ENCODE measurements around the gene DNM1. TPM values are rescaled to one million over a fixed set of nuclear protein-coding genes. Genes with fewer than 3 reads are reported as not detected.

The DNM1 gene
- total RNA-seq, 1 donor from 2014 or later = 34.1 TPM

DNA sequence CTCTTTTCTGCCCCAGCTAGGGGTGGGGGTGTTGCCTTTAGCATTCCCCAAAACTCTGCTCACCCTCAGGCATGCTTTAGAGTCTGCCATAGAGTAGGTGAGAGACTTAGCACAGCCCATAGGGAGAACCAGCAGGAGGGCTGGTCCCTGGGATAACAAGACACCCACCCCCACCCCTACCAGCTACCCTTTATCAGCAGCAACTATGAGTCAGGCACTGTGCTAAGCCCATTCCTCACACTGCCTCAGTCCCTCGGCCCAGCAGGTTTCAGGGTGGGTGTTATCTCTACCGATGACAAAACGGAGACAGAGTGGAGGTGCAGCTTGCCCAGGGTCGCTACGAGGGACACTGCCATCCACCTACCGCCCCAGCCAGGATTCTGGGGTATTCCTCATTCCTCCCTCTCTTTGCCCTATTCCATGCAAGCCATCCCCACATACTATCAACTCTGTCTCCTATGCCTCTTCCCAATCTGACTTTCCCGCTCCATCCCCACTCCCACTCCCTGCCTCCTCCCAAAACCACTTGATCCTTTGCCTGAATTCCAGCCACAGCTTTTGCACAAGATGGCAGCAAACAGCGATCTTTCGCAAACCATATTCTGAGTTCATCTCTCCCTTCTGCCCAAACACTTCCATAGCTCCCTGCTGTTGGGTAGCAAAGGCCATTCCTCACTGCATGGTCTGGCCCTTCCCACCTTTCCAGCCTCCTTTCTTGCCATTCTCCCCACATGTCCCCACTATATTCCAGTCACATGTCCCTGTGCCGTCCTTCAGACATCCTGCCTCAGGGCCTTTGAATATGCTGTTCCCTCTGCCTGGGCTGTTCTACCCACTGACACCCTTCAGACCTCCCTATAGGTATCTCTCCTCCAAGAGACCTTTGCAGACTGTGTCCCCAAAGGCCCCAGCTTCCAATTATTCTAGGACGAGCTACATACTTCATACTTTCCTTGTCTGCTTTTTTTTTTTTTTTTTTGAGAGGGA is 16.9 kb upstream of the DNM1 start:
- H3K4me1 Mint-ChIP-seq (ENCODE audit: low read depth) = peaks cover 5% of the 10 kb centered on the region
- H3K27ac Mint-ChIP-seq = peak overlapping the region; percentile 30
- H3K4me3 Mint-ChIP-seq (ENCODE audit: low read depth) = no peak overlapping the region
- DNase-seq (ENCODE audit: low spot score, unreplicated experiment) = no peak
- TF ChIP-seq, protein P1, sequence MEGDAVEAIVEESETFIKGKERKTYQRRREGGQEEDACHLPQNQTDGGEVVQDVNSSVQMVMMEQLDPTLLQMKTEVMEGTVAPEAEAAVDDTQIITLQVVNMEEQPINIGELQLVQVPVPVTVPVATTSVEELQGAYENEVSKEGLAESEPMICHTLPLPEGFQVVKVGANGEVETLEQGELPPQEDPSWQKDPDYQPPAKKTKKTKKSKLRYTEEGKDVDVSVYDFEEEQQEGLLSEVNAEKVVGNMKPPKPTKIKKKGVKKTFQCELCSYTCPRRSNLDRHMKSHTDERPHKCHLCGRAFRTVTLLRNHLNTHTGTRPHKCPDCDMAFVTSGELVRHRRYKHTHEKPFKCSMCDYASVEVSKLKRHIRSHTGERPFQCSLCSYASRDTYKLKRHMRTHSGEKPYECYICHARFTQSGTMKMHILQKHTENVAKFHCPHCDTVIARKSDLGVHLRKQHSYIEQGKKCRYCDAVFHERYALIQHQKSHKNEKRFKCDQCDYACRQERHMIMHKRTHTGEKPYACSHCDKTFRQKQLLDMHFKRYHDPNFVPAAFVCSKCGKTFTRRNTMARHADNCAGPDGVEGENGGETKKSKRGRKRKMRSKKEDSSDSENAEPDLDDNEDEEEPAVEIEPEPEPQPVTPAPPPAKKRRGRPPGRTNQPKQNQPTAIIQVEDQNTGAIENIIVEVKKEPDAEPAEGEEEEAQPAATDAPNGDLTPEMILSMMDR (IDR thresholded peaks at IDR 0.05; ENCODE audit: unreplicated experiment) = no peak
- no peaks in the 10 kb centered on the region for H3K27me3 Mint-ChIP-seq
- peaks cover 29% of the 10 kb centered on the region for H3K36me3 Mint-ChIP-seq (ENCODE audit: insufficient read depth)
- no peaks in the 10 kb centered on the region for H3K9me3 Mint-ChIP-seq (ENCODE audit: low read depth)

DNA sequence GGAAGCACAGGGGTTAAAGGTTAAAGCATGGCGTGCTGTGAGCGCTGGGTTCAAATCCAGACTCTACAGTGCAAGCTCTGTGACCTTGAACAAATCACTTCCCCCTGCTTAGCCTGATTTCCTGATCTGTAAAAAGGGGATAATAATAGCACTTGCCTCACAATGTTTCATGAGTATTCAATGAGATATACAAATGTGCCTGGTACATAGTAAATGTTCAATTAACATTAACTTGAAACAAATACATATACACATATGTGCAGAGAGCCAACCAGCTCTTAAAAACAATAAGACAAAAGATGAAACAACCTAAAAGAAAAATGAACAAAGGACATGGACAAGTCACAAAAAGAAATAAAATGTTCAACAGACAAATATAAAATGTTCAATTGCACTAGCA is 15.8 kb upstream of the DNM1 start:
- no peak overlapping the region for H3K27ac Mint-ChIP-seq
- H3K4me3 Mint-ChIP-seq (ENCODE audit: low read depth) = no peak overlapping the region
- H3K27me3 Mint-ChIP-seq = no peaks in the 10 kb centered on the region
- peaks cover 6% of the 10 kb centered on the region for H3K4me1 Mint-ChIP-seq (ENCODE audit: low read depth)
- TF ChIP-seq, protein P1 (IDR thresholded peaks at IDR 0.05; ENCODE audit: unreplicated experiment) = no peak
- no peaks in the 10 kb centered on the region for H3K9me3 Mint-ChIP-seq (ENCODE audit: low read depth)
- peaks cover 25% of the 10 kb centered on the region for H3K36me3 Mint-ChIP-seq (ENCODE audit: insufficient read depth)
- DNase-seq (ENCODE audit: low spot score, unreplicated experiment) = no peak

DNA sequence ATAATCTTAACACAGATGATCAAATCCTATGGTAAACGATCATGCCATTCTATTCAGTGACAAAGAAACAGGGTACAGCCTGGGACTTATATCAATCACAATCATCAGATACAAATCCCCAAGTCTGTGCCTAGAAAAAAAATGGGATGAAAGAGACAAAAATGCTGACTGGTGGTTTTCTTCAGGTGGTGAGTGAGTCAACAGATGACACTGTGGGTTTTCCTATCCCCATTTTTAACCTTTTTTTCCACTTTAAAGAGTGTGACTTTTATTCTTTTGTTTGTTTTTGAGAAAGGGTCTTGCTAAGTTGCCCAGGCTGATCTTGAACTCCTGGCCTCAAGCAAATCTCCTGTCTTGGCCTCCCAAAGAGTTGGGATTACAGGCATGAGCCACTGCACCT is 15.0 kb upstream of the DNM1 start:
- Mint-ChIP-seq H3K9me3 (ENCODE audit: low read depth) (no peaks in the 10 kb centered on the region), H3K36me3 (ENCODE audit: insufficient read depth) (peaks cover 20% of the 10 kb centered on the region), H3K27ac (no peak overlapping the region), H3K4me3 (ENCODE audit: low read depth) (no peak overlapping the region), H3K4me1 (ENCODE audit: low read depth) (peaks cover 6% of the 10 kb centered on the region), H3K27me3 (no peaks in the 10 kb centered on the region)
- TF ChIP-seq, protein P1 (IDR thresholded peaks at IDR 0.05; ENCODE audit: unreplicated experiment) = no peak
- DNase-seq (ENCODE audit: low spot score, unreplicated experiment) = no peak

DNA sequence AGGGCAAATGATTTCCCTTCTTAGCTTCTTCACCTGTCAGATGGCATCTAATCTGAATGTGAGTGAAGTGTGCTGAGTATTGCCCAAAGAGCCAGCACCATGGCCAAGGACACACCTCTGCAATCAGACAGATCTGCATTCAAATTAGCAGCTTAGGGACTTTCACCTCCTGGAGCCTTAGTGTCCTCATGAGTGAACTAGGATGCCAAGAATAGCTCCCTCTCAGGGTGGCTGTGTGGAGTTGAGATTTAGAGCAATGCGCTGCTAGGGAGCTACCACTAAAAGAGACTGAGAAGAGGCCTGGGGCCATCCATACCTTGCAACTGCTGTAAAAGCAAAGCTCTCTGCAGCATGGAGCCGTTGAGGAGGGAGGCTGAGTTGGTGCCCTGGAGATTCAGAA is 13.2 kb upstream of the DNM1 start:
- no peak for DNase-seq (ENCODE audit: low spot score, unreplicated experiment)
- Mint-ChIP-seq H3K9me3 (ENCODE audit: low read depth) (no peaks in the 10 kb centered on the region), H3K36me3 (ENCODE audit: insufficient read depth) (peaks cover 14% of the 10 kb centered on the region), H3K27me3 (no peaks in the 10 kb centered on the region), H3K4me3 (ENCODE audit: low read depth) (peak overlapping the region; percentile 96), H3K27ac (no peak overlapping the region), H3K4me1 (ENCODE audit: low read depth) (peaks cover 6% of the 10 kb centered on the region)
- TF ChIP-seq, protein P1 (IDR thresholded peaks at IDR 0.05; ENCODE audit: unreplicated experiment) = no peak

DNA sequence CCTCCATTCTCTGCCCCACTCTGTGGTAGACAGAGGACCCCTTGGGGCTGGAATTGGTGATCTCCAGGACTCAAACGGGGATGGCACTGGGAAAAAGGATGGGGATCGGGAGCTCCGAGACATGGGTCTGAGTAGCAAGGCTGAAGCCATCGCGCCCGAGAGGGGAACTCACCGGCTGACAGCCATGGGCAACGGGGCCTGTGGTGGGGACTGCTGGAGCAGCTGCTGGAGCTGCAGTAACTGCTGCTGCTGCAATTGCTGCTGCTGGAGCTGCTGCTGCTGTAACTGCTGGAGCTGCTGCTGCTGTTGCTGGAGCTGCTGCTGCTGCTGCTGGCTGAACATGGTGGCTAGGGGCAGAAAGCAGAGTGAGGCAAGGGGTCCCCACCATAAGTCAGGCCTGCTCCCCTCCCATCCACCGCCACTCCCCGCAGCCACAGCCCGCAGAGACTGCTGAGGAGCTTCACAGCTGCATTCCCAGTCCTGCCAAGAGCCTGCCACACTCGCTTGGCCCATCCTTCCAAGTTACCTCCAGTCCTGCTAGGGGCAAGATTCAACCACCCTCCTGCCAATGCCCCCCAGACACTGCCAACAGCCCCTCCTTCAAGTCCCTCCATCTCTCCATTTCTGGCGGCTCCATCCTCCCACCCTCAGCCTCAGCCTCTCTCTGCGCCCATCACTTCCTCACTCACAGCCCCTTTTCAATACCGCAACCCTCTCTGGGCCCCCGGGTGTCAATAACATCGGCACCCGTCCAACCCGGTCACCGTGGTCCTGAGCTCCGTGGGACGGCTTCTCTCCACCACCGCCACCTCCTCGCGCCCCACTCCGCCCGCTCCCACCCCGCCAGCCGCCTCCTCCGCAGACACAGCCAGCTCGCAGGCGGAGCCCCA is 12.4 kb upstream of the DNM1 start:
- TF ChIP-seq, protein P1 (IDR thresholded peaks at IDR 0.05; ENCODE audit: unreplicated experiment) = no peak
- Mint-ChIP-seq H3K27me3 (no peaks in the 10 kb centered on the region), H3K36me3 (ENCODE audit: insufficient read depth) (peaks cover 13% of the 10 kb centered on the region), H3K9me3 (ENCODE audit: low read depth) (no peaks in the 10 kb centered on the region), H3K27ac (peak overlapping the region; percentile 92), H3K4me1 (ENCODE audit: low read depth) (peaks cover 6% of the 10 kb centered on the region), H3K4me3 (ENCODE audit: low read depth) (peak overlapping the region; percentile 96)
- DNase-seq (ENCODE audit: low spot score, unreplicated experiment) = no peak

Data from progenitor cell of endocrine pancreas (in vitro differentiated cells).